ENCODE measurements around the gene SPSB2. TPM values are rescaled to one million over a fixed set of nuclear protein-coding genes. Genes with fewer than 3 reads are reported as not detected.

SPSB2 gene
- total RNA-seq, 1 experiment from 2014 or later = 3.7 TPM

DNA sequence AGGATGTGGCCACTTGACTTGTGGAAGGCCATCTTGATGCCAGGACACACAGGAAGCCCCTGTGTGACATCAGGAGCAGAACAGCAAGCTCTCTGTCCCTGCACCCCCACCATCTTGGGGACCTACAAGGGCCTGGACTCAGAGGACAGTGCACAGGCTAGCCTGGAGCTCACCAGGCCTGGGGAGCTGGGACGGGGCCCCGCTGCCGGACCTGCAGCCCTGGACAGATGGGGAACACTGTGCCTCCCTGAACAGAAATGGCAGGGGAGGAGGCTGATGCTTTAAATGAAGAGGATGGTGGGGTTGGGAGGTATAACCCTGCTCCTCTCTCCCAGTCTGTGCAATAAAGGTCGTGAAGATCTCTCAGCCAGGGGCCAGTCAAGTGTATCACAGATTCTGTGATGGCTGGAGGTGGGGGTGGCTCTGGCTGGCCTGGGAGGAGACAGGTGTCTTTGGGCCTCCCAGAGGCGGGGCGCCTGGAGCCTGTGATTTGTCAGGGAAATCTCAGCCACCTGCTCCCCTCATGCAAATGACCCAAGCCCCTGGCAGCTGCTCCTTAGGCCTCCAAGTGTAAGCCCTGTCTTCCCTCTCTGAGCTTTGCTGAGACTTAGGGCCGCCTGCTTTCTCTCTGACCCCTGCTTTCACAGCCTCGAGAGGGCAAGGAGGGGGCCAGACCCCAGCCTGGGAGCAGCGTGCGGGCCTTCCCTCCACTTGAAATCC is 33.5 kb downstream of the SPSB2 start:
- Histone ChIP-seq H3K27me3 (no peaks in the 10 kb centered on the region), H3K36me3 (peaks cover 20% of the 10 kb centered on the region), H3K4me1 (peaks cover 22% of the 10 kb centered on the region), H3K9me3 (replicated peaks) (no peaks in the 10 kb centered on the region), H3K4me3 (no peak overlapping the region), H3K27ac (peak overlapping the region; percentile 83)
- DNase-seq = peak; percentile 93 to 95

DNA sequence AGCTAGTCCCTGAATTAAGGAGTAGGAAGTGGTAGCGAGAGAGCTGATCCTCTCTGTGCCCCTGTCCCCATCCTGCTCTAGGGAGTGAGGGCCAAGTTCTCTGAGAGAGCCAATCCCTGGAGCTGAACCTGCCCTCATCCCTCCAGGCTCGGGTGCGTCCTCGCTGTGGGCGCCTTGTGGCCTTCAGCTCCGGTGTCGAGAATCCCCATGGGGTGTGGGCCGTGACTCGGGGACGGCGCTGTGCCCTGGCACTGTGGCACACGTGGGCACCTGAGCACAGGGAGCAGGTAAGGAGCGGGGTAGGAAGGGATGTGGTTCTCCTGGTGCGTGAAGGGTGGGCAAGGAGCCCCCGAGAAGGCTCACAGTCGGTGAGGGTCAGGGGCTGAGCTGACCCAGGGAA is 34.2 kb downstream of the SPSB2 start:
- H3K27ac ChIP-seq = no peak overlapping the region
- peaks cover 22% of the 10 kb centered on the region for H3K4me1 ChIP-seq
- peaks cover 20% of the 10 kb centered on the region for H3K36me3 ChIP-seq
- DNase-seq = no peak
- no peak overlapping the region for H3K4me3 ChIP-seq
- no peaks in the 10 kb centered on the region for H3K9me3 ChIP-seq (replicated peaks)
- H3K27me3 ChIP-seq = no peaks in the 10 kb centered on the region

DNA sequence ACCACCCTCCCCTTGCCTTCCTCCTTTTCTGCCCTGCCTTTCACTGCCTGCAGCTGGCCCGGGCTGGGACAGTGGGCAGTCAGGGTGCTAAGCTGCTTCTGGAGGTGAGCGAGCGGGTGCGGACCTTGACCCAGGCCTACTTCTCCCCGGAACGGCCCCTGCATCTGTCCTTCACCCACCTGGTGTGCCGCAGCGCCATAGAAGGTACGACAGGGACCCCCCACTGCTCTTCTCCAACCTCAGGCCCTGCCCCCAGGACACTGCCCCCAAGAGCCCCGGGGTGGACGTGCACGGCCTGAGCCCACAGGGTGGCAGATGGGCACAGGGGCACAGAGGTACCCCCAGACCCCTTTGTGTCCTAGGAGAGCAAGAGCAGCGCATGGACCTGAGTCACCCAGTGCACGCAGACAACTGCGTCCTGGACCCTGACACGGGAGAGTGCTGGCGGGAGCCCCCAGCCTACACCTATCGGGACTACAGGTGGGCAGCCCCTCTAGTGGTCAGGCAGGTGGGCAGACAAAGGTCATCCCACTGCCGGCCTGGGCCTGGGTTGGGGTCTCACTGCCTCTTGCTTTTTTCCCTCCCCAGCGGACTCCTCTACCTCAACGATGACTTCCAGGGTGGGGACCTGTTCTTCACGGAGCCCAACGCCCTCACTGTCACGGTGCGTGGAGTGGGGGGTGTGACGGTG is 35.6 kb downstream of the SPSB2 start:
- H3K27ac ChIP-seq = no peak overlapping the region
- H3K36me3 ChIP-seq = peaks cover 31% of the 10 kb centered on the region
- no peaks in the 10 kb centered on the region for H3K9me3 ChIP-seq (replicated peaks)
- H3K4me3 ChIP-seq = no peak overlapping the region
- H3K27me3 ChIP-seq = no peaks in the 10 kb centered on the region
- peaks cover 22% of the 10 kb centered on the region for H3K4me1 ChIP-seq
- no peak for DNase-seq

DNA sequence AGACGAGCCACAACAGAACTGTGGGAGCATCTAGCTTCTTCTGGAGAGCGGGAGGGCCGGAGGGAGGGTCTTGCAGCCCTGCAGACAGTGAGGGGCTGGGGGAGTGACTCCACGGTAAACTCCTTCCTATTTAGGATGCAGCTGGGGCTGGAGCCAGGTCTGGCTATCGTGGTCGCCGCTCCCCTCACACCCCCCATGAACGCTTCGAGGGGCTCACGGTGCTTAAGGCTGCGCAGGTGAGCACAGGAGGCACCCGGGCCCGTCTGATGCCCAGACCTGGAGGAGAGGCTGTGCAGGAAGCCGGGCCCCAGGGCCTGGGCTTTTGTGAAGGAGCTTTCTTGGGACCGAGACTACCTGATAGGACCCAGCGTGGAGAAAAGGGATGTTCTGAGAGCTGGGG is 36.3 kb downstream of the SPSB2 start:
- DNase-seq = no peak
- no peaks in the 10 kb centered on the region for H3K9me3 ChIP-seq (replicated peaks)
- H3K27me3 ChIP-seq = no peaks in the 10 kb centered on the region
- H3K27ac ChIP-seq = no peak overlapping the region
- peaks cover 22% of the 10 kb centered on the region for H3K4me1 ChIP-seq
- peaks cover 38% of the 10 kb centered on the region for H3K36me3 ChIP-seq
- no peak overlapping the region for H3K4me3 ChIP-seq

DNA sequence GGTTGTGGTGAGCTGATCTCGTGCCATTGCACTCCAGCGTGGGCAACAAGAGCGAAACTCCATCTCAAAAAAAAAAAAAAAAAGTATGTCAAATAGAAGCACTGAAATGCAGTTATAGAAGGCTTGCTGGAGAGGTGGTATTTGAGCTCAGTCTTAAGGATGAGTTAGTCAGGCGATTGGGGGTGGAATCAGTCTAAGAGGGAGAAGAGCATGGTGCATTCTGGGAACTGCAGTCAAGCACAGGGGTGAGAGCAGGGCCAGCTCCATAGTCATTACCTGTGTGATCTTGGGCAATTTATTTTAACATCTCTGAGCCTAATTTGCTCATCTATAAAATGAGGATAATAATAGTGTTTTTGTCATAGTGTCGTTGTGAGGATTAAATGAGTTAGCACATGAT is 38.2 kb downstream of the SPSB2 start:
- Histone ChIP-seq H3K9me3 (replicated peaks) (no peaks in the 10 kb centered on the region), H3K27me3 (no peaks in the 10 kb centered on the region), H3K4me3 (no peak overlapping the region), H3K4me1 (peaks cover 8% of the 10 kb centered on the region), H3K36me3 (peaks cover 44% of the 10 kb centered on the region), H3K27ac (no peak overlapping the region)
- DNase-seq = no peak

DNA sequence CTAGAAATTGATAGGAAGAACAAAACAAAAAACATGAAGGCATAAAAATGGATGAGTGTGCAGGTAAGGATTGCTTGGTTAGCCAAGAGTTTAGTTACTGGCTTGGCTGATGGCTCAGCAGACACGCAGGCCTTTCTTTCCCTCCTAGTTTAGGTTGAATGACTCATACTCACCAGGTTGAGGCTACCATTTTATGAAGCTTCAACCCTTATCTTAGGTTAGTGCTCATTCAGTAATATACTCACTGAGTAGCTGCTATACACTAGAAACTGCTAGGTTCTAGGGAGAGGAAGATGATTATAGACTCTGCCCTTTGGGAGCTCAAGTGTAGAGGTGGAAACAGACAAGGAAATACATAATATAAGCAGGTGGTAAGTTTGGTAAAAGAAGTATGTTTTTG is 38.8 kb downstream of the SPSB2 start:
- DNase-seq = no peak
- Histone ChIP-seq H3K27me3 (no peaks in the 10 kb centered on the region), H3K9me3 (replicated peaks) (no peaks in the 10 kb centered on the region), H3K27ac (no peak overlapping the region), H3K4me1 (peaks cover 3% of the 10 kb centered on the region; the same call in 1 of the 2 replicates), H3K36me3 (peaks cover 44% of the 10 kb centered on the region), H3K4me3 (no peak overlapping the region)

DNA sequence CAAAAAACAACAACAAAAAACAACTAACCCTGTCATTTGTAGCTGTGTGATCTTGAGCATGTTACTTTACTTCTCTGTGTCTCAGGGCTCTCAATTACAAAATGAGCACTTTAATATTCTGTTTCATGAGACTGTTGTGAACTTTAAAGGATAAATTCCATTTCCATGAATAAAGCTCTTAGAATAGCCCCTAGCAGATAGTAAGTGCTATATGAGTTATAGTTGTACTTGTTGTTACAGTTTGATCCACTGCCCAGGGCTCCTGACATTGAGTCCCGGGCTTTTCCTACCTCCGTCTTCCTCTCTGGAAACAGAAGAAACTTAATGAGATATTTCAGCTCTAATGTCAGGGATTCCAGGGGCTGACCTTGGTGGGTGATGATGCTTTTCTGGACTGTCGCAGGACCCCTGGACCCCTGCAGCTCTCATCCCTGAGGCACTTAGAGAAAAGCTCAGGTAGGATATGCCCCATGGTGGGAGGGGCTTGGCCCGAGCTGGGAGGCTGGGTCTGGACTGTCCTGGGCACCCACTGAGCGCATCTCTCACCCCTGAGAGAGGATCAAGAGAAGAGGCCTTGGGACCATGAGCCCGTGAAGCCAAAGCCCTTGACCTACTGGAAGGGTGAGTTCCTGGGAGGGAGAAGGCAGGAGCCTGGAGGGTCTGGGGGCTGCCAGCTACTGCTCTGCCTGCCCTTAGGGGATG is 39.8 kb downstream of the SPSB2 start:
- Histone ChIP-seq H3K9me3 (replicated peaks) (no peaks in the 10 kb centered on the region), H3K4me1 (no peaks in the 10 kb centered on the region), H3K27ac (no peak overlapping the region), H3K27me3 (no peaks in the 10 kb centered on the region), H3K36me3 (peaks cover 42% of the 10 kb centered on the region), H3K4me3 (no peak overlapping the region)
- no peak for DNase-seq

DNA sequence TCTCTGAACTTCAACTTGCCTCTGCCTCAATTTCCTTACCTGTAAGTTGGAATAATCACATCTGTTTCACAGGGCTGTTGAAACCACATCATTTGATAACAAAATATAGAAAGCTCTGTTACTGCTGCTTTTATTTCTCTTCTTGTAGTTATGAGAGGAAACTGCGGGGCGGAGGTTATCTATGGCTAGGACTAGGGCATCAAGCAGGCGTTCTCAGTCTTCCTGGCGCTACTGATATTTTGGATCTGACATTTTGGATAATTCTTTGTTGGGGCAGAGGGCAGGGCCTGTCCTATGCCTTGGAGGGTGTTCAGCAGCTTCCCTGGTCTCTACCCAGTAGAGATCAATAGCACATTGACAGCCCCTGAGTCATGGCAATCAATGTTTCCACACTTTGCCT is 41.0 kb downstream of the SPSB2 start:
- Histone ChIP-seq H3K4me3 (no peak overlapping the region), H3K36me3 (peaks cover 36% of the 10 kb centered on the region), H3K27me3 (no peaks in the 10 kb centered on the region), H3K4me1 (peaks cover 2% of the 10 kb centered on the region), H3K27ac (no peak overlapping the region), H3K9me3 (replicated peaks) (no peaks in the 10 kb centered on the region)
- DNase-seq = no peak

DNA sequence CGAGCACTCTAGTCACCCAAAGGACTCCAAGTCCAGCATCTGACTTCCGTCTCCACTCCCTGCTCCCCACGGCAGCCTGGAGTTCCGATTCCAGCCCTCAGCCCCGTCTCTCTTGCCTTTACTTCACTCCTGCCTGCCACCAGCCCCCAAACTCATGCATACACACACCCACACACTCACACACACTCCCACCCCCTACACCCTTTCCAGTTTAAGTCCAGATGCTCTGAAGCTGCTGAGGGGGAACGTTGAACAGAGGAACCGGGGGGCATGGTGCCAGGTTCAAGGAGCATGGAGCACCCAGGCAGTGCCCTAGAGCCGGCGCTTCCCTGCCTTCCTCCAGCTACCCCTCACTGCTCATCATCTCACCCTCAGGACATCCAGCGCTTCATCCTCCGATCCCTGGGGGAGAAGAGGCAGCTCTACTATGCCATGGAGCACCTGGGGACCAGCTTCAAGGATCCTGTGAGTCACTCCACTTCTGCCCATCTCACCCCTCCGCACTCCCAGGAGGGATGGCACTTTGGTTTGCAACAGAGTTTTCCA is 41.6 kb downstream of the SPSB2 start:
- no peak for DNase-seq
- no peak overlapping the region for H3K27ac ChIP-seq
- no peaks in the 10 kb centered on the region for H3K9me3 ChIP-seq (replicated peaks)
- peaks cover 36% of the 10 kb centered on the region for H3K36me3 ChIP-seq
- peaks cover 5% of the 10 kb centered on the region for H3K4me1 ChIP-seq
- no peak overlapping the region for H3K4me3 ChIP-seq
- H3K27me3 ChIP-seq = no peaks in the 10 kb centered on the region

DNA sequence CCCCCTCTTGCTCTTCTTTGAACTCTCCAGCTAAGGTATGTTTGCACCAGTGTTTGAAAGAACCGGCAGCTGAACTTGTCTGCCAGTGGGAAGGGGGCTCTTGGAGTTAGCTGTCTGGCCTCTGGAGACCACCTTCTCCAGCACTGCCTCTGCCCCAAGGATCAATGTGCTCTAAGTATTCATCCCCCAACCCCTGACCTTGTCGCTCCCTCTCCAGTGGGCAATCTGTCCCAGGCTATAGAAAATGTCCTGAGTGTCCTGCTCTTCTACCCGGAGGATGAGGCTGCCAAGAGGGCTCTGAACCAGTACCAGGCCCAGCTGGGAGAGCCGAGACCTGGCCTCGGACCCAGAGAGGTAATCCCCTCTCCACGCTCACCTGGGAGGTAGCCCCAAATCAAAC is 42.1 kb downstream of the SPSB2 start:
- DNase-seq = no peak
- no peak overlapping the region for H3K27ac ChIP-seq
- H3K36me3 ChIP-seq = peaks cover 35% of the 10 kb centered on the region
- peaks cover 5% of the 10 kb centered on the region for H3K4me1 ChIP-seq
- H3K4me3 ChIP-seq = no peak overlapping the region
- H3K9me3 ChIP-seq (replicated peaks) = no peaks in the 10 kb centered on the region
- H3K27me3 ChIP-seq = no peaks in the 10 kb centered on the region

DNA sequence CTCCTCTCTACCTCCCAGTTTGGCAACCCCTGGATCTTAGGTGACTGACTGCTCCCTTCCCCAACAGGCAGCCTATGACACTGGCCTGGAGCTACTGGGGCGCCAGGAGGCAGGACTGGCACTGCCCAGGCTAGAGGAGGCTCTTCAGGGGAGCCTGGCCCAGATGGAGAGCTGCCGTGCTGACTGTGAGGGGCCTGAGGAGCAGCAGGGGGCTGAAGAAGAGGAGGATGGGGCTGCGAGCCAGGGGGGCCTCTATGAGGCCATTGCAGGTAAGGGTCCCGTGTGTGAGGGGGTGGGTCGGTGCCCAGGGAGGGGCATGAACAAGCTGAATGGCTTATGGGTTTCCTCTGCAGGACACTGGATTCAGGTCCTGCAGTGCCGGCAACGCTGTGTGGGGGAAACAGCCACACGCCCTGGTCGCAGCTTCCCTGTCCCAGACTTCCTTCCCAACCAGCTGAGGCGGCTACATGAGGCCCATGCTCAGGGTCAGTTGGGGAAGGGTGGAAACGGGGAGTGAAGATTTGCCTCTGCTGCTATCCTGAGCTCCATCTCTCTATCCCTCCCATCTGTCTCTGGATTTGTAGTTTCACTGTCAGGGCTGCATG is 42.7 kb downstream of the SPSB2 start:
- no peak overlapping the region for H3K4me3 ChIP-seq
- H3K27me3 ChIP-seq = no peaks in the 10 kb centered on the region
- no peak for DNase-seq

DNA sequence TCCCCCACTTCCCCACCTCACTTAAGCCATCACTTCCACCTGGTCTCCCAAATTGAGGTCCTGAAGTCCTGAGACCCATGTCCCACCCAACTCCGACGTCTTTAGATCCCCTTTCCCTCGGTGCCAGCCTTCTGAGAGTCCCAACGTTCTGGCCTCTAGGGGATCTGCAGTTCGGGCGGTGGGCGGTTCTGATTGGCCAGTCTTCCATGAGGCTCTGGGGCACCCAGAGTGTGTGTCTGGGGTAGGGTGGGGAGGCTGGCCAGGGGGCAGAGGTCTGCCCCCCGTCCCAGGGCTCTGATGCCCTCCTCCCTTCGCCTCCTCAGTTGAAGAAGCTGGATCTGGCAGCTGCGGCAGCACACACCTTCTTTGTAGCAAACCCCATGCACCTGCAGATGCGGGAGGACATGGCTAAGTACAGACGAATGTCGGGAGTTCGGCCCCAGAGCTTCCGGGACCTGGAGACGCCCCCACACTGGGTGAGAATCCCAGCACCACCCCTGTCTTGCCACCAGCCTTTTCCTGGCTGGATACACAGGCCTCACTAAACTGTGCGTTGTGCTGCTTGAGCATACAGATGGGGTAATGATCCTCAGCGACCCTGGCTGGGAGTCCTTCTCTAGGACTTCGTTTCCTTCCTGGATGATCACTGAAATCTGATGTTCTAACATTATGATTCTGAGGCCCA is 43.4 kb downstream of the SPSB2 start:
- no peaks in the 10 kb centered on the region for H3K9me3 ChIP-seq (replicated peaks)
- peaks cover 29% of the 10 kb centered on the region for H3K36me3 ChIP-seq
- no peaks in the 10 kb centered on the region for H3K27me3 ChIP-seq
- peak overlapping the region; percentile 64; the same call in 1 of the 2 replicates for H3K27ac ChIP-seq
- no peak for DNase-seq
- H3K4me1 ChIP-seq = peaks cover 9% of the 10 kb centered on the region
- H3K4me3 ChIP-seq = peak overlapping the region; percentile 99

More for the DNA sequence above, 42.7 kb downstream of the SPSB2 start:
- no peak overlapping the region for H3K27ac ChIP-seq
- H3K36me3 ChIP-seq = peaks cover 29% of the 10 kb centered on the region
- peaks cover 6% of the 10 kb centered on the region for H3K4me1 ChIP-seq
- no peaks in the 10 kb centered on the region for H3K9me3 ChIP-seq (replicated peaks)

DNA sequence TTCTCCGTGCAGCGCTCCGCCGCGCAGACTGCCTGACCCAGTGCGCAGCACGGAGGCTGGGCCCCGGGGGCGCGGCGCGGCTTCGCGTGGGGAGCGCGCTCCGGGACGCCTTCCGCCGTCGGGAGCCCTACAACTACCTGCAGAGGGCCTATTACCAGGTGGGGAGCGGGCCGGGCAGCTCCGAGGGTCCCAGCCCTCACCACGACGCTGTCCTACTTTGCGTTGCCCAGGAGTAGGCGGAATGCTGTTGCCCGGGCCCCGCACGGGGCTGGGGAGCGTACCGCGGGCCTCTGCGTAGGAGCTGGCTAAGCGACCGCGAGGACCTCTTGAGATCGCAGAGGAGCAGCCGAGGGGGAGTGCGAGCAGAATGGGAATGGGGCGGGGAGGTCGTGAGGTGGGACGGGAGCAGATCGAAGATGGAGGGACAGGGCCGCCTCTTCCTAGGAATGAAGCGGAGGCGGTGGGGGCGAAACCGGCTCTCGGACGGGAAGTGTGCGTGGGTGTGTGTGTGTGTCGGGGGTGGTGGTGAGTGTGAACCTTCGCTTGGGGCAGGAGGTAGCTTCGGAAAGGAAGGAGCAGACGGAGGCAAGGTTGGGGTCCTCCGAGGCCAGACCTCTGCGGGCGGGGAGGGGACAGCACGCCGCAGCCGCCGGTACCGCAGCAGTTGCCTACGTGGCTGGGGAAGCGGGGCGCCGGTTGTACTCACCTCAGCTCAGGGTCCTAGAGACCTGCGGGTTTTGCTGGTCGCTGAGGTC is 44.1 kb downstream of the SPSB2 start:
- Histone ChIP-seq H3K36me3 (peaks cover 24% of the 10 kb centered on the region), H3K4me3 (peak overlapping the region; percentile 99), H3K4me1 (peaks cover 9% of the 10 kb centered on the region), H3K9me3 (replicated peaks) (no peaks in the 10 kb centered on the region), H3K27ac (peak overlapping the region; percentile 64), H3K27me3 (no peaks in the 10 kb centered on the region)
- DNase-seq = peak; percentile 54 to 62

Data from SJCRH30 (cell line).